GM18909 (cell line): ENCODE measurements around the gene RABEP1.
A peak's percentile ranks its signal among the peaks of the same experiment; 100 is the strongest.
"Not testable (repeated sequence)": the region's sequence is repeated elsewhere in the genome, so short reads cannot be mapped to it uniquely, and the experiment has no call there.

Experiments
- ATAC-seq: cut with Tn5 transposase; IDR thresholded peaks from one replicate; pipeline ENCODE4 v1.9.1; 2021; ENCODE audit warnings: mild to moderate bottlenecking; ENCODE audit not compliant: unreplicated experiment, poor library complexity

Gene RABEP1

DNA sequence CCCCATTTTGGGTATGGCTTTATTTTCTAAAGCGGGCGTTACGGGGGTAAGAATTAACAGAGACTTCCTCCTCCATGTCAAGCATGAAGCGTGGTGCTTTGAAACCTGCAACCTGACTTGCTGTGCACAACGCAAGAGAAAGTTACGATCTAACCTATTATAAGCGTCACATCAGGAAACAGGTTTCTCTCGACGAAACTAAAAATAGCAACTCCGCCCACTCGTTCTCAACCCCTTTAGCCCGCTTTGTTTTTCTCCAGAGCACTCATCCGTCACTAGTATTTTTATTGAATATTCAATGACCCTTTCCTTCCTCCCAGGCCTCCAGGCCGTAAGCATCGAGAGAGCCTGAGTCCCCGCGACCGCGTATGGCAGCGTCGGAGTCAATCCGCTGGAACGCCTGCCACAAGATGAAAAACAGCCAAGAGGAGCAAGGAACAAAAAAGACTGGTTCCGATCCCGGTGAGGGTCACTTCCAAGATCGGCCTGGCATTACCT is 136.8 kb downstream of the RABEP1 start:
- peak; percentile 41 for ATAC-seq

DNA sequence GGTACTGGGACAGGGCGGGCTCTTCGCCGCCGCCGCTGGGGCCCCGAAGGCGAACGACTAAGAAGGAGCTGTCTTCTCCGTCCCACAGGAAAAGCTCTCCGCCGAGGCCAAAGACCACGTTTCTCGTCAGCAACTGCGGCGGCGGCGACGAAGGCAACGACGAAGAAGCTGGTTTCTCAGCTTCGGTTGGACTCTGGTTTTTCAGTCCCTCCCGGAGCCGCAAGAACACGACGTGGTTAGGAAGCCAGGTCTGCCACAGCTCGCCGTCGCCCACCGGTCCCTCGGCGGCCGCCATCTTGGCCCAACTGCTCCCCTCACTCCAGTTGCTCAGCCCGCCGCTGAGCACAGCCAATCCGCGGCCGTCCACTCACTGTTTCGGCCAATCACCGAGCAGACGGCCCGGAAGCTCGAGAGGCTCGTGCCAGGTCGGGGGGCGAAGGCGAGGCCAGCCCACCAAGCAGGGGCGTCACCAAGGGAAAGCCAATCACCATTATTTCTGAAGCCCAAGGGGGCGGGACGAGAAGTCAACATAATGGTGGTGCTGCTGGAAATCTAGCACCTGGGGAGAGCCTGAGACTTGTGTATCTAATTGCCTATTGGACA is 137.4 kb downstream of the RABEP1 start, which contains the start of gene NUP88:
TSS of gene NUP88 (minus strand) at position 307 of the 603 bp plus-strand sequence. CDS start at position 295, 12 bp downstream.
- peak; percentile 91 for ATAC-seq

DNA sequence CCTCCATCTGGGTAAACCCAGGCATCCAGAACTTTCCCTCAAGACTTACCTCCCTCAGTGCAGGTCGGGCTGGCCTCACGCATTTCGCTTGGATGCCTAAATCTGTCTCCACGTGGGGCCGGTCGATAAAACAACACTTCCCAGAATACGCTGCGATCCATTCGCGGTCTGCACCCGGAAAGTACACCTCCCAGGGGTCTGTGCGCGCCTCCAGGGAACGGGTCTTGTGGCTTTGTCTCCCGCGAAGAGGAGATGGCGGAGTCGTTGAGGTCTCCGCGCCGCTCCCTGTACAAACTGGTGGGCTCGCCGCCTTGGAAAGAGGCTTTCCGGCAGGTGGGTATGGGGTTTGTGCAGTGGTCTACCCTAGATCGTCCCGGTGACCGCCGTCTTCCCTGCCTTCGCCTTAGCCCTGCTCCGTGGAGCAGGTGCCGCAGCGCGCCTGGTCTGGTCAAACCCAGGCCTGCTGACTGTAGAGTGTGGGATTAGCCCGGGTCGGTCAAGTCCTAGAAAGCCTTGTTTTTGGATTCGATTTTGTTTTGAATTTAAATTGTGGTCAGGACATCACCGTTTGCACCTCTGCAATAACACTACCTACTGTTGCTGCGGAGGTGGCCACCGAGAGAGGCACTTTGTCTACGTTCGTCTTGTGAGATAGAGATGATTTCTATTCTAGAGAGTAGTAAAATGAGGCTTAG is 138.0 kb downstream of the RABEP1 start, which contains the start of gene RPAIN:
TSS of gene RPAIN (plus strand) at position 224 of the 695 bp plus-strand sequence. CDS start at position 253, 29 bp downstream.
- ATAC-seq = peak; percentile 62

DNA sequence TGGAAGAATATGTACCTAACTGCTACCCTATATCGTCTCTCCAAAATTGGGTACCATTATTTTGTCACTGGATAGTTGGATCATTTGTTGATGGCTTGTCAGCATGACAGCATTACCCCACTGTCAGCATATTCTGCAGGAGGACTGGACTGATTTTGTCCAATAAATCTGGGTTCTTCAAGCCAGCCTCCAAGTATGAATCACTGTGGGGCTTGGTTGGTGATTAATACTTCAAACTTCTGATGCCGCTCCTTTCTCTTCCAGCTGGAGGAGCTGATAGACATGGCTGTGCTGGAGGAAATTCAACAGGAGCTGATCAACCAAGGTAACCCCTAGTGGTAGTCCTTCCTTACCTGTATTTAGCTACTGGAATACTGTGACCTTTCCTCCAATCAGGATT is 140.4 kb downstream of the RABEP1 start:
- no peak for ATAC-seq

DNA sequence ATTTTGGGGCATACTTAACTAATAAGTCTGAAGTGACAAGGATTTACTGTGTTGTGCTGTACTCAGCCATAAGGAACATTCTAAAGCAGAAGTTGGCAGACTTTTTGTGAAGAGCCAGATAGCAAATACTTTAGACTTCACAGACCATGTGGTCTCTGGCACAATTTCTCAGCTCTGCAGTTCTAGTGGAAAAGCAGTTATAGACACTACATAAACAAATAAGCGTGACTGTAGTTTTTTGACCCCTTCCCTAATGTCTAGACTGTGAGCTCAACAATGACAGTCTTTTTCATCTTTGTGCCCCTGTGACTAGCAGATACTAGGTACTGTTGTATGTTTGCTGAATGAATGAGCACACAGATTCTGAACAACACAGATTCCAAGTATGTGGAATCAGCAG is 142.8 kb downstream of the RABEP1 start:
- no peak for ATAC-seq

DNA sequence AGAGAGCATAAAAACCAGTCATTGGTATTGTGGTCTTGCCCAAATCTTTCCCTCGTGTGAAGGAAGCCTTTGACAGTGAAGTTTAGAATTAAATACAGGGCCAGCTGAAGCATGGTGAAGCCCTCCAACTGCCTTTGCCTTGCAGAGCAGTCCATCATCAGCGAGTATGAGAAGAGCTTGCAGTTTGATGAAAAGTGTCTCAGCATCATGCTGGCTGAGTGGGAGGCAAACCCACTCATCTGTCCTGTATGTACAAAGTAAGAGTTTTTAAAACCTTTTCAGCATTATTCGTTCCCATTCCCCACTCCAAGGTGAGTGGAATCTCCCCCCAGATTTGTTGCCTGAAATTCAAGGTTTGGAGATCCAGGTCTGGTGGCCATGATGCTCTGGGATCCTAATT is 143.7 kb downstream of the RABEP1 start:
- no peak for ATAC-seq

DNA sequence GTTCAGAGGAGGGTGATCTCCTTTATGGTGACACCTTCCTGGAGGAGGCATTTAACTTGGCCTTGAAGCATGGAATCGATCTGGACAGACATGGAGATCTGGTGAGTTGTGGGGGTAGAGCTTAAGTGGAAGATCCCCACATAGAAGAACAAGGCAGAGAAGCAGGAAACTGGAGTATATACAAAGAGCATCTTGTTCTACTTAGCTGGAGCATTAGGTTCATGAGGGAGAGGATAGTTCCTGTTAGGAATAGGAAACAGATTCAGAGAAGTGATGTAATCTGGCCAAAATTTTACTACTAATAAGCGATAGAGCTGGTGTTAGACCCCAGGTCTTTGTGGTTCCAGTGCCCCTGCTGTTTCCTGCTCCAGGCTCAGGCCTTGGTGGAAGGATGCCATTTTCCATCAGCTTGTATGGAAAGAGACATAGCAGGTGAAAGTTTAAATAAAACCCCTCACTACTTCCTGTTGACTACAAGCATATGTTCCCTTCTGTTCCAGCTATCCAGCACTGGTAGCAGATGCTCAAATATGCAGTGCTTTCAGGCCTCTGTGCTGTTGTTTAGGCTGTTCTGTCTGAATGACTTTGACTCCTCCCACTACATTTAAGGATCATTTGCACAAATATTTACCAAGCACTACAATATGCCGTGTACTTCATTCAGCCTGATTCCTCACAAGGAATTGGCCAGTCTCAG is 147.3 kb downstream of the RABEP1 start:
- no peak for ATAC-seq

DNA sequence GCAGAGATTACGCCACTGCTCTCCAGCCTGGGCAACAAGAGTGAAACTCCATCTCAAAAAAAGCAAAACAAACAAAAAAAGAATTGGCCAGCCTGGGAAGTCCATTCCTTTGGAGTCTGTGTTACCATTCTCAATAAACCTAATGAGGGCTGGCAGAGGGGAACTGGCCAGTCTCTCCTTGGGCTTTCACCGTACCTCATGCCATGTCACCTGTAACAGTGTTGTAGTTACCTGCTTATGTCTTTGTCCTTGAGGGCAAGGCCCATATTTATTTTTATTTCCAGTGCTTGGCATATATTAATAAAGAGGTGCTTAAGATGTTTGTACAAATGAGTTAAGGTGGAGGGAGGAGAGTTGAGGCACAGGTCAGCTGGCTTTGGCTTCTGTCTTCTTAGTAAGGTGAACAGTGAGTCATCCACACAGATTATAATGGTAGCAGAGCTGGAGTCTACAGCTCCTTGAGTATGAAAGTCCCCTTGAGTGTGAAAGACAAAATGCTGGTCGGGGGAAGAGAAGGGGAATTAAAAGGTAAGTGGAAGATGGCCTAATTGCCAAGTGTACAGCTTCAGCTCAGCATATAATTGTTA is 148.4 kb downstream of the RABEP1 start:
- ATAC-seq = no peak

DNA sequence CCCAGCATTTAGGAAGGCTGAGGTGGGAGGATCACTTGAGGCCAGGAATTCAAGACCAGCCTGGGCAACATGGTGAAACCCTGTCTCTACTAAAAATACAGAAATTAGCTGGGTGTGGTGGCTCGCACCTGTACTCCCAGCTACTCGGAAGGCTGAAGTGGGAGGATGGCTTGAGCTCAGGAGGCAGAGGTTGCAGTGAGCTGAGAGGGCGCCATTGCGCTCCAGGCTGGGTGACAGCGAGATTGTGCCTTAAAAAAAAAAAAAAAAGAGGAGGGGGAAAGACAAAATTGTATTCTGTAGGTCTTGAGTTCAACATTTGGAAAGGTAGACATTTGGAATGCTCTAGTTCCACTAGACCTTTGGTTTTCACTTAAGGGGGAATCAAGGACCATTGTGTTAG is 149.2 kb downstream of the RABEP1 start:
- ATAC-seq = not testable (repeated sequence)

DNA sequence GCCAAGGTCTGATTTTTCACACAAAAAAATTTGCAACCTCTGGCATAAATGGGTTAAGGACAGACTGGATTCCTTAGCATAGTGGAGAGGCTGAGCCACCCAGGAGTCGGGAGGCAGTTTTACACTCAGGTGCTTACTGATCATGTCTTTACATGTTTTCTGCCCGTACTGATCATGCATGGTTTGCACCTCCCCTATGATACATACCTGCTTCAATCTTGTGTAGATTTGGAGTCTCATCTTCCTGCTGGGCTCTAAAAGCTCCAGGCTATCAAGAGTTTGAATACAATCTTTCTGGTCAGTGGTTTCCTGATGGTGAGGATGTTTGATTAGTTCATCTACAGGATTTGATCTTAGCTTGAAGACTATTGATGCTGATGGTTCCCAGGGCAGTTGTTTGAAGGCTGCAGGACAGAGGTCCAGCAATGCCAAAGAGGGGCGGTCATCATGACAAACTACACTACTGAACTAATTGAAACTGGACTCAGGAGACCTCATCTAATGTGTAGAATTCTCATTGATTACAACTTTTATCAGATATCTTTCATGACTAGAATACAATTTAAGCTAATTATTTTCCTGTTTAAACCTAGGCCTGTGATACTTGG is 150.0 kb downstream of the RABEP1 start:
- ATAC-seq = no peak

DNA sequence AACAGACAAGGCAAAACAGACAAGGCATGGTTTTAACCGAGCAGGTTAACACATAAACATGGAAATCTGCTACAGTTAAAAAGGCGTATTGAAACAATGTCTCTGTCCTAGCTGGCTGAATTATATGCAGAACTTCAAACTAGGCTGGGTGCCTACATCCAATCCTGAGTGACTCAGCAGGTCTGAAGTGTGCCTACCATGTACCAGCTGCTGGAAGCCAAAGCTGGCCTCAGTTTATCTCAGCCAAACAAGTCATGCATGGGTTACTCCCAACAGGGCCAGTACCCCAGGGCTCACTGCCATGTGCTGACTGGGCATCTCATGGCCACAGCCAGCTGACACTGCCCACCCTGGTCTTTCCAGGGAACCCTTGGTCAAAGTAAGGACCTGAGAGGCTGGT is 152.9 kb downstream of the RABEP1 start:
- no peak for ATAC-seq
